HPDE6-E6E7 (cell line): Measurements from ENCODE around the gene NPIPA1.
"Not testable (repeated sequence)": the region's sequence is repeated elsewhere in the genome, so short reads cannot be mapped to it uniquely, and the experiment has no call there.

Source experiments
- DNase-seq: peaks from one replicate; pipeline ENCODE4 v3.0.0; 2011; ENCODE audit warnings: missing footprints; ENCODE audit errors: extremely low spot score

The NPIPA1 gene

DNA sequence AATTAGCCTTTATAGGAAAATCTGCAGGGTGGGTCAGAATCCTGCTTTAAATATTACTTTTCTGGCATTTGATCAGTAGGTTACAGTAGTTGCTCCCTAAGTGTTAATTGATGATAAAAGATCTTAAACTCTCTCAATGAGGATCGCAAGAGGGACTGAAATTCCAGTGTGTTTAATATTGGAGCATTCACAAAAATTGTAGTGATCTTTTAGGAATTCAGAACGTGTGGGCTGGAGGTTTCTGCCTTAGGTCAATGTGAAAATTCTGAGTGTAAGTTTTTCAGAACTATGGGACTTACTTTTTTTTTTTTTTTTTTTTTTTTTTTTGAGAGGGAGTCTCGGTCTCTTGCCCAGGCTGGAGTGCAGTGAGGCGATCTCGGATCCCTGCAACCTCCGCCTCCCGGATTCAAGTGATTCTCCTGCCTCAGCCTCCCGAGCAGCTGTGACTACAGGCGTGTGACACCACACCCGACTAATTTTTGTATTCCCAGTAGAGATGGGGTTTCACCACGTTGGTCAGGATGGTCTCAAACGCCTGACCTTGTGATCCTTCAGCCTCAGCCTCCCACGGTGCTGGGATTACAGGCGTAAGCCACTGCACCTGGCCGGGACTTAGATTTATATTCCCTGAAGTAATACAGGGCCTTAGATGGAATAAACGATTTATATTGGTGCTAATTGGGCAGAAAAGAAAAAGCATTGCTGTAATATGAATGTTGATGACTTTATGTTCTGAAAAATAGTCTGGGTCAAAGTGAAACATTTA, 39.9 kb downstream of the NPIPA1 start:
- DNase-seq = not testable (repeated sequence)

DNA sequence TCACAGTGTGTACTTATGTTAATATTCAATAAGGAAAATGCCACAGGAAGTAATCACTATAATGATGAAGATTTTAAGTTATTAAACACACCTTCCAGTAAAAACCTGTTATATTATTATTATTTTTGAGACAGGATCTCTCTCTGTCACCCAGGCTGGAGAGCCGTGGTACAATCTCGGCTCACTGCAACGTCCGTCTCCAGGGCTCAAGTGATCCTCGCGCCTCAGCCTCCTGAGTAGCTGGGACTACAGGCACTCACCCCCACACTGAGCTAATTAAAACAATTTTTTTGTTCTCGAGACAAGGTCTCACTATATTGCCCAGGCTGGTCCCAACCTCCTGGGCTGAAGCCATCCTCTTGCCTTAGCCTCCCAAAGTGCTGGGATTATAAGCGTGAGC, 41.0 kb downstream of the NPIPA1 start:
- DNase-seq = not testable (repeated sequence)

DNA sequence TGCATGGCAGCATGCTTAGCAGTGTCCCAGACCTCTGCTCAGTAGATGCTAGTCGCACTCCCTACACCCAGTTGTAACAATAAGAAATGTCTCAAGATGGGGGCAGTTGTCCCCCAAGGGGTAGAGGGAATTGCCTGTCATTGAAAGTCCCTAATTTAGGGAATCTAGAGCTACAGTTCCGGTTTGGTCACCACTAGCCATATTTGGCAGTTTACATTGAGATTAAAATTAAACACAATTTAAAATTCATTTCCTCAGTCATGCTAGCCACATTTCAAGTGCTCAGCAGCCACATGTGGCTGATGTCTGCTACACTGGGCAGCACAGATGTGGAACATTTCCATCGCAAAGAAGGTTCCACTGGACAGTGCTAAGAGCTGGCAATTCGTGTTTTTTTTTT, 41.7 kb downstream of the NPIPA1 start:
- DNase-seq = not testable (repeated sequence)

GRCh38 chr16:14981234-14981633, 44.0 kb downstream of the NPIPA1 start:
- DNase-seq = not testable (repeated sequence)

GRCh38 chr16:14982521-14982920, 45.3 kb downstream of the NPIPA1 start:
- not testable (repeated sequence) for DNase-seq

GRCh38 chr16:14988092-14988491, 50.8 kb downstream of the NPIPA1 start:
- not testable (repeated sequence) for DNase-seq

GRCh38 chr16:14988661-14989191, 51.5 kb downstream of the NPIPA1 start:
- DNase-seq = not testable (repeated sequence)

- not testable (repeated sequence) for DNase-seq
These were observed 52.3 kb downstream of the NPIPA1 start for GRCh38 chr16:14989291-14990281.

DNA sequence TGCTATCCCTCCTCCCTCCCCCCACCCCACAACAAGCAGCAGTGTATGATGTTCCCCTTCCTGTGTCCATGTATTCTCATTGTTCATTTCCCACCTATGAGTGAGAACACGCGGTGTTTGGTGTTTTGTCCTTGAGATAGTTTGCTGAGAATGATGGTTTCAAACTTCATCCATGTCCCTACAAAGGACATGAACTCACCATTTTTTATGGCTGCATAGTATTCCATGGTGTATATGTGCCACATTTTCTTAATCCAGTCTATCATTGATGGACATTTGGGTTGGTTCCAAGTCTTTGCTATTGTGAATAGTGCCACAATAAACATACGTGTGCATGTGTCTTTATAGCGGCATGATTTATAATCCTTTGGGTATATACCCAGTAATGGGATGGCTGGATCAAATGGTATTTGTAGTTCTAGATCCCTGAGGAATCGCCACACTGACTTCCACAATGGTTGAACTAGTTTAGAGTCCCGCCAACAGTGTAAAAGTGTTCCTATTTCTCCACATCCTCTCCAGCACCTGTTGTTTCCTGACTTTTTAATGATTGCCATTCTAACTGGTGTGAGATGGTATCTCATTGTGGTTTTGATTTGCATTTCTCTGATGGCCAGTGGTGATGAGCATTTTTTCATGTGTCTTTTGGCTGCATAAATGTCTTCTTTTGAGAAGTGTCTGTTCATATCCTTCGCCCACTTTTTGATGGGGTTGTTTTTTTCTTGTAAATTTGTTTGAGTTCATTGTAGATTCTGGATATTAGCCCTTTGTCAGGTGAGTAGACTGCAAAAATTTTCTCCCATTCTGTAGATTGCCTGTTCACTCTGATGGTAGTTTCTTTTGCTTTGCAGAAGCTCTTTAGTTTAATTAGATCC, 56.3 kb downstream of the NPIPA1 start:
- not testable (repeated sequence) for DNase-seq

- not testable (repeated sequence) for DNase-seq
These were observed 59.5 kb downstream of the NPIPA1 start for GRCh38 chr16:14996702-14997101.

- not testable (repeated sequence) for DNase-seq
These were observed 61.1 kb downstream of the NPIPA1 start for GRCh38 chr16:14998300-14998699.

GRCh38 chr16:14999845-15000244, 62.6 kb downstream of the NPIPA1 start:
- DNase-seq = not testable (repeated sequence)
